Posterior vena cava (tissue), 2 donors: ENCODE results near the gene EEF1B2. TPM values are rescaled to one million over a fixed set of nuclear protein-coding genes. Genes with fewer than 3 reads are reported as not detected.
"Not testable (repeated sequence)": the region's sequence is repeated elsewhere in the genome, so short reads cannot be mapped to it uniquely, and the experiment has no call there.

ENCODE experiments used
- DNase-seq: peaks from one replicate; pipeline ENCODE4 v3.0.0-alpha.2; 2020; ENCODE audit warnings: low spot score
- intact Hi-C, 2 donors: fragments of 100-400 bp; cut with DNase I; formaldehyde crosslinking; loops; one replicate each; pipeline versions ENCODE4 v1.14.1 to v1.14.2; 2022 to 2023
- total RNA-seq, 2 donors: library from RNA; stranded (reverse); fragmentation: NEBNext Ultra II Directional; extraction: Animal tissue kit (Norgen Biotek cat#: 25700); gene quantifications; one replicate each; pipeline ENCODE4 v1.2.1, GENCODE V29; 2021
- donor health status: DM: yes; HTN: yes; CAD: no.
- donor health status: DM: yes; HTN: yes; CAD: no.

EEF1B2 gene
- total RNA-seq, 2 donors from 2014 or later: 389 to 393 TPM

GRCh38 chr2:206160807-206161179, 1.1 kb downstream of the EEF1B2 start:
- no peak for DNase-seq
- intact Hi-C loops: no loop called here

- DNase-seq, intact Hi-C loops: not testable (repeated sequence)
Measured at GRCh38 chr2:206162401-206162800, 2.7 kb downstream of the EEF1B2 start.

- DNase-seq: no peak
- intact Hi-C loops: no loop called here
Measured at GRCh38 chr2:206163251-206163880, 3.7 kb downstream of the EEF1B2 start.

- intact Hi-C loops: no loop called here
- no peak for DNase-seq
Measured at GRCh38 chr2:206164261-206164862, 4.7 kb downstream of the EEF1B2 start.

GRCh38 chr2:206168230-206168629, 8.5 kb downstream of the EEF1B2 start:
- DNase-seq, intact Hi-C loops: not testable (repeated sequence)

GRCh38 chr2:206171624-206172397, 12.1 kb downstream of the EEF1B2 start:
- intact Hi-C loops: not testable (repeated sequence)

GRCh38 chr2:206173147-206173546, 13.5 kb downstream of the EEF1B2 start:
- intact Hi-C loops: no loop called here
- no peak for DNase-seq

More at GRCh38 chr2:206171624-206172397, 12.1 kb downstream of the EEF1B2 start:
- DNase-seq: not testable (repeated sequence)

GRCh38 chr2:206176121-206176520, 16.4 kb downstream of the EEF1B2 start:
- DNase-seq: no peak
- intact Hi-C loops: no loop called here

- no peak for DNase-seq
- intact Hi-C loops: no loop called here
Measured at GRCh38 chr2:206176901-206177300, 17.2 kb downstream of the EEF1B2 start.

- intact Hi-C loops, DNase-seq: not testable (repeated sequence)
Measured at GRCh38 chr2:206181526-206181925, 21.8 kb downstream of the EEF1B2 start.

- intact Hi-C loops: no loop called here
- DNase-seq: no peak
Measured at GRCh38 chr2:206189691-206190090, 30.0 kb downstream of the EEF1B2 start.

- DNase-seq: no peak
- intact Hi-C loops: no loop called here
Measured at GRCh38 chr2:206190111-206190510, 30.4 kb downstream of the EEF1B2 start.

- DNase-seq: no peak
- intact Hi-C loops: no loop called here
Measured at GRCh38 chr2:206190689-206191088, 31.0 kb downstream of the EEF1B2 start.

- intact Hi-C loops: no loop called here
Measured at GRCh38 chr2:206192157-206192556, 32.5 kb downstream of the EEF1B2 start.

GRCh38 chr2:206193671-206194357, 34.1 kb downstream of the EEF1B2 start:
- no peak for DNase-seq
- intact Hi-C loops: no loop called here

More at GRCh38 chr2:206192157-206192556, 32.5 kb downstream of the EEF1B2 start:
- no peak for DNase-seq

- intact Hi-C loops: no loop called here
Measured at GRCh38 chr2:206198677-206199076, 39.0 kb downstream of the EEF1B2 start.

GRCh38 chr2:206201075-206201848, 41.6 kb downstream of the EEF1B2 start:
- intact Hi-C loops: no loop called here
- DNase-seq: no peak

More at GRCh38 chr2:206198677-206199076, 39.0 kb downstream of the EEF1B2 start:
- no peak for DNase-seq

GRCh38 chr2:206202446-206202845, 42.8 kb downstream of the EEF1B2 start:
- DNase-seq: no peak
- intact Hi-C loops: no loop called here

- DNase-seq: no peak
- intact Hi-C loops: no loop called here
Measured at GRCh38 chr2:206203331-206203730, 43.6 kb downstream of the EEF1B2 start.
